Vagina (tissue), 2 donors: Measurements from ENCODE around the gene NXPE3. TPM values are rescaled to one million over a fixed set of nuclear protein-coding genes. Genes with fewer than 3 reads are reported as not detected.
A peak's percentile ranks its signal among the peaks of the same experiment; 100 is the strongest.

Experiments
- DNase-seq, 2 donors: peaks; one replicate each; pipeline ENCODE4 v3.0.0-alpha.2; 2017; ENCODE audit errors: extremely low spot score in 2 of 2
- H3K27ac ChIP-seq: fragments of 200-600 bp; sonication (generic); one replicate; pipeline ENCODE4 v1.5.1; 2019
- H3K27me3 ChIP-seq: fragments of 200-600 bp; sonication (generic); one replicate; pipeline ENCODE4 v1.5.1; 2019
- H3K36me3 ChIP-seq, 2 donors: fragments of 200-600 bp; sonication (generic); one replicate each; pipeline ENCODE4 v1.5.1; 2017 to 2019
- H3K4me1 ChIP-seq: fragments of 200-600 bp; sonication (generic); one replicate; pipeline ENCODE4 v1.5.1; 2019
- H3K4me3 ChIP-seq, 2 donors: fragments of 200-600 bp; sonication (generic); 1 replicate in 1 of 2; 2 replicates in 1 of 2; pipeline ENCODE4 v1.5.1; 2016 to 2019
- H3K9me3 ChIP-seq: fragments of 200-600 bp; sonication (generic); one replicate; pipeline ENCODE4 v1.5.1; 2019
- CTCF ChIP-seq, 3 experiments: fragments of 450-650 bp in 2 of 3; fragments of 200-600 bp in 1 of 3; sonication (generic) in 1 of 3; IDR thresholded peaks; one replicate each; pipeline ENCODE4 v1.5.1; 2017 to 2019; ENCODE audit warnings: antibody characterized with exemption in 3 of 3, mild to moderate bottlenecking in 2 of 3, moderate library complexity in 2 of 3
- POLR2A ChIP-seq, 2 donors: fragments of 450-650 bp; IDR thresholded peaks; one replicate each; pipeline ENCODE4 v1.6.1; 2017; ENCODE audit warnings: antibody characterized with exemption in 2 of 2, mild to moderate bottlenecking in 2 of 2, moderate library complexity in 2 of 2
- POLR2AphosphoS5 ChIP-seq, 2 donors: sonication (generic); formaldehyde crosslinking; IDR thresholded peaks; one replicate each; pipeline ENCODE4 v1.9.0; 2017; ENCODE audit warnings: antibody characterized with exemption in 2 of 2, mild to moderate bottlenecking in 2 of 2, low read depth in 1 of 2; ENCODE audit not compliant: insufficient read depth in 1 of 2
- intact Hi-C: fragments of 100-400 bp; cut with DNase I; formaldehyde crosslinking; loops from one replicate; pipeline ENCODE4 v1.15.1; 2023
- total RNA-seq: library from RNA; depleted of rRNA; stranded (reverse); fragments of >200 nt; gene quantifications from one replicate; pipeline ENCODE4 v1.2.3, GENCODE V29; 2016

Gene NXPE3
- total RNA-seq, 1 donor from 2014 or later, result 13.3 TPM

GRCh38 chr3:101827211-101828174 lies 48.5 kb downstream of the NXPE3 start:
- intact Hi-C loops, result loop anchor here (2.0 kb wide), 1 partner anchor 21 kb away; the partner anchor contains the start of gene NFKBIZ
- Histone ChIP-seq H3K4me3 (peak overlapping the region; percentile 61 to 68), H3K4me1 (peaks cover 41% of the 10 kb centered on the region), H3K36me3 (no peaks in the 10 kb centered on the region), H3K27ac (peak overlapping the region; percentile 92), H3K9me3 (no peaks in the 10 kb centered on the region), H3K27me3 (no peaks in the 10 kb centered on the region)
- DNase-seq, result no peak
- peak in 1 of 2 donors; percentile 67 for TF ChIP-seq POLR2AphosphoS5 (IDR thresholded peaks at IDR 0.05; ENCODE audit: insufficient read depth in 1 of 2, low read depth in 1 of 2)
- TF ChIP-seq POLR2A (IDR thresholded peaks at IDR 0.05), result peak in 1 of 2 donors; percentile 51
- TF ChIP-seq CTCF (IDR thresholded peaks at IDR 0.05), result no peak

GRCh38 chr3:101828276-101828675 lies 49.3 kb downstream of the NXPE3 start:
- H3K4me3 ChIP-seq, result peak overlapping the region; percentile 61 to 68
- TF ChIP-seq CTCF (IDR thresholded peaks at IDR 0.05) (no peak), POLR2A (IDR thresholded peaks at IDR 0.05) (no peak), POLR2AphosphoS5 (IDR thresholded peaks at IDR 0.05; ENCODE audit: insufficient read depth in 1 of 2, low read depth in 1 of 2) (no peak)
- no peak for DNase-seq
- no peaks in the 10 kb centered on the region for H3K9me3 ChIP-seq
- peak overlapping the region; percentile 92 for H3K27ac ChIP-seq
- no peaks in the 10 kb centered on the region for H3K36me3 ChIP-seq
- intact Hi-C loops, result no loop called here
- H3K27me3 ChIP-seq, result no peaks in the 10 kb centered on the region
- H3K4me1 ChIP-seq, result peaks cover 41% of the 10 kb centered on the region

GRCh38 chr3:101828691-101829436 lies 49.9 kb downstream of the NXPE3 start:
- Histone ChIP-seq H3K36me3 (no peaks in the 10 kb centered on the region), H3K27me3 (no peaks in the 10 kb centered on the region), H3K9me3 (no peaks in the 10 kb centered on the region), H3K4me3 (peak overlapping the region; percentile 61 to 68), H3K4me1 (peaks cover 41% of the 10 kb centered on the region), H3K27ac (peak overlapping the region; percentile 92)
- TF ChIP-seq POLR2A (IDR thresholded peaks at IDR 0.05), result no peak
- TF ChIP-seq POLR2AphosphoS5 (IDR thresholded peaks at IDR 0.05; ENCODE audit: insufficient read depth in 1 of 2, low read depth in 1 of 2), result peak in 1 of 2 donors; percentile 79
- TF ChIP-seq CTCF (IDR thresholded peaks at IDR 0.05), result no peak
- no peak for DNase-seq
- intact Hi-C loops, result no loop called here

GRCh38 chr3:101829437-101829830 lies 50.4 kb downstream of the NXPE3 start:
- Histone ChIP-seq H3K27ac (peak overlapping the region; percentile 92), H3K36me3 (no peaks in the 10 kb centered on the region), H3K4me1 (peaks cover 41% of the 10 kb centered on the region), H3K4me3 (peak overlapping the region; percentile 61 to 68), H3K9me3 (no peaks in the 10 kb centered on the region), H3K27me3 (no peaks in the 10 kb centered on the region)
- intact Hi-C loops, result no loop called here
- no peak for DNase-seq
- TF ChIP-seq CTCF (IDR thresholded peaks at IDR 0.05) (no peak), POLR2A (IDR thresholded peaks at IDR 0.05) (no peak), POLR2AphosphoS5 (IDR thresholded peaks at IDR 0.05; ENCODE audit: insufficient read depth in 1 of 2, low read depth in 1 of 2) (no peak)
